Inferior parietal cortex (tissue), 1 donor: ENCODE results near the gene PPY.
"Not testable (repeated sequence)": the region's sequence is repeated elsewhere in the genome, so short reads cannot be mapped to it uniquely, and the experiment has no call there.

Experiments used
- DNase-seq: peaks from one replicate; pipeline ENCODE4 v3.0.0-alpha.2; 2016; ENCODE audit errors: extremely low spot score

PPY gene

GRCh38 chr17:43966276-43966675 is 24.0 kb upstream of the PPY start:
- DNase-seq: no peak

- DNase-seq: no peak
These were observed 20.2 kb upstream of the PPY start for GRCh38 chr17:43962479-43962878.

DNA sequence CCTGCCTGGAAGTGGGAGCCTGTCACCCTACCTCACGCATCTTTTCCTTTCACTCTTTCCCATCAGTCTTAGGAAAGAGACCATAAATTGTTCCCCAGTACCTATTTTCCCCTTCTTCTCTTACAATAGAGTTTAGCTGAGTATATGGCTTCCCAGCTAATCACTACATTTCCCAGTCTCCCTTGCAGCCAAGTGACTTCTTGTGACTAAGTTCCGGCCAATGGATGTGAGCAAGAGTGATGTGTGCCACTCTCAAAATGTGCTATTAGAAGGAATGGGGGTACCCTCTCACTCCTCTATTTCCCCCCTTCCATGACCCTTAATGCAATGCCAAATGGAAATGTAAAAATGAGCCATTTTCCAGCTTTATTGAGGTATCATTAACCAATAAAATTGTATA is 19.7 kb upstream of the PPY start:
- no peak for DNase-seq

DNA sequence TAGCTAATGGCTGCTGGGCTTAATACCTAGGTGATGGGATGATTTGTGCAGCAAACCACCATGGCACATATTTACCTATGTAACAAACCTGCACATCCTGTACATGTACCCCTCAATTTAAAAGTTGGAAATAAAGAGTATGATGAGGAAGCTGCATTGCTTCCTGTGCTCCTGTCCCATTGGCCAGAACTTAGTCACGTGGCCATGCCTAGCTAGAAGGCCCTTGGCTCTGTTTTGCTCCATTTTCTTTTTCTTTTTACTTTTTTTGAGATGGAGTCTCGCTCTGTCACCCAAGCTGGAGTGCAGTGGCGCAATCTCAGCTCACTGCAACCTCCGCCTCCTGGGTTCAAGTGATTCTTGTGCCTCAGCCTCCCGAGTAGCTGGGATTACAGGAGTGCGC is 19.0 kb upstream of the PPY start:
- DNase-seq: not testable (repeated sequence)

GRCh38 chr17:43958748-43959352 is 16.6 kb upstream of the PPY start:
- DNase-seq: no peak

DNA sequence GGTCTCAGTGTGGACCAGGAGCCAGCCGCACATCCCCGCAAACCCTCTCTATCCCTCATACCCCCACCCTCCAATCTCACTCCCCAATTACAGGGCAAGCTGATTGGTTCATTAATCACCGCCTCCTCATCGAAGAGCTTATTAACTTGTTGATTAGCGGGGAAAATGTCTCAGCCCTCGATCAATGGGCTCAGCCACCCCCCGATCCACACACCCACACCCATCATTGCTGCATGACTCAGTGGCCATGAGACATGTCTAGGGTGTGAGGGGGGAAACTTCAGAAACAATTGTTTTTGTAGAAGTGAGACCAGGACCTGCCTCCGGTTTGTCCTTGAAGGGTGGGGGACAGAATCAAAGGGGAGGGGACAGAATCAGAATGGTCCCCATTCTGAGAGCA is 13.9 kb upstream of the PPY start:
- DNase-seq: no peak

DNA sequence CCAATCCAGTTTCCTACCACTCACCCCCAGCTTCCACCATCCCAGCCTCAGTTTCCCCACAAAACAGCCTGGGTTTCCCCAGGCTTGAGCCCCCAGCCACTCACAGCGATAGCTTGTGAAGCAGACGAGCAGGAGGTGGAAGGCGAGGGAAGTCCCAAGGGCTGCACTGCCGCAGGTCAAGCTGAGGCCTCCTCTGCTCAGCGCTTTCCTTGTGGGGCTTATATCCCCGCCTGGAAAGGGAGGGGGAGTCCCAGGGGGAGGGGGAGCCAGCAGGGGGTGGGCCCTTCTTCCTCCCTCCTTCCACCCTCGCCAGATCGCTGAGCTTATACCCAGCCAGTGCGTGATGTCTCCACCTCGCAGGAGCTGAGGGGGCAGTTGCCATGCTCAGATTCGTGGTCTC is 11.5 kb upstream of the PPY start, which contains the start of gene PYY:
TSS of gene PYY (minus strand) at position 195 of the 400 bp plus-strand sequence. CDS start 457 bp downstream, outside the sequence.
- no peak for DNase-seq

- DNase-seq: no peak
These were observed 10.7 kb upstream of the PPY start for GRCh38 chr17:43952724-43953666.

- DNase-seq: no peak
These were observed 10.1 kb upstream of the PPY start for GRCh38 chr17:43952351-43952723.

- DNase-seq: no peak
These were observed 9.5 kb upstream of the PPY start for GRCh38 chr17:43951750-43952149.

- no peak for DNase-seq
These were observed 8.3 kb upstream of the PPY start for GRCh38 chr17:43950554-43950953.

- no peak for DNase-seq
These were observed 7.5 kb upstream of the PPY start for GRCh38 chr17:43949781-43950180.

GRCh38 chr17:43946781-43947180 is 4.5 kb upstream of the PPY start:
- no peak for DNase-seq

GRCh38 chr17:43945074-43945829 is 3.0 kb upstream of the PPY start:
- DNase-seq: no peak

GRCh38 chr17:43940630-43941029 is 1.6 kb downstream of the PPY start:
- no peak for DNase-seq

GRCh38 chr17:43939886-43940285 is 2.4 kb downstream of the PPY start:
- DNase-seq: no peak

GRCh38 chr17:43939452-43939851 is 2.8 kb downstream of the PPY start:
- not testable (repeated sequence) for DNase-seq

GRCh38 chr17:43938838-43939182 is 3.5 kb downstream of the PPY start:
- no peak for DNase-seq

GRCh38 chr17:43936434-43936833 is 5.8 kb downstream of the PPY start:
- DNase-seq: no peak

DNA sequence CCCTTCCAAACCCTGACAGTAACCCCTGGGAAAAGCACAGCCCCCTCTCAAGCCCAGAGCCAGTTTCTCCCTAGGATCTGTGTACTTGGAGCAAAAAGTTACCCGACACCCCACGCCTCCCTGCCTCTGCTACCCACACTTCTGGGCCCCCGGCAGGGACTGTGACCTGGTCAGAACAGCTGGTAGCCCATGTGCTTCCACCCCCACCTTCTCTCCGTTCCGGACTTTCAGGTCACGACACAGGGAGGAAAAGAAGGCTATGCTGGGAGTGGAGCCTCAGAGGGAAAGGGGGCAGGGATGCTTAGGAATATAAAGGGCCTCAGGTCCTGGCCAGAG is 6.4 kb downstream of the PPY start:
- no peak for DNase-seq

DNA sequence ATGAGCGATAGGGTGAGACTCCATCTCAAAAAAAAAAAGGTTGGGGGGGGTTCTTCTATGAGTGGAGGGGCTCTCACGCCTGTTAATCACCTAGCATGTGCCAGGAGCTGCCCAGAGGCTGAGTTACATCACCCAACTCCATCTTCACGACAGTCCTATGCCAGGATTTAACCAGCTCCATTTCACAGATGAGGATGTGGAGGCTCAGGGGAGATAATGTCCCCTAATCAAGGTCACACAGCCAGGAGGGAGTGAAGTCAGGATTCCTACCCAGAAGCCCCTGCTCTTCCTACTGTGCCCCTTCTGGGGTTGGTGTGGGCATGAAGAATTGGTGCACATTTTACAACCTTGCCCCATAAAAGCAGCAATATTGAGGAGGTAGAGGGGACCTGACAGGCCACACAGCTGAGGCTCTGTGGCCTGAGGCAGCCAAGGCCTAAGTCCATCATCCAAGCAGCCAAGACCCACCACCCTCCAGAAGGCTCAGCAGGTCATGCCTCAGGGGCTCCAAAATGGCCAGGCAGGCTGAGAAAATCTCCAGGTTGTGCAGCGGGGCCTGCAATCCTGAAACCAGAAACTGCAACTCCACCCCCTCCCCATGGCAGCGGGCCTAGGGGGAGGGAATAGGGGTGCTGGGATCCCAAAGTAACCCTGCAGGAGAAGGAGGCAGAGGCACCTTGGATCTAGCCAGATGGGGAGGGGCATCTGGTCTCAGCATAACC is 6.9 kb downstream of the PPY start:
- no peak for DNase-seq

DNA sequence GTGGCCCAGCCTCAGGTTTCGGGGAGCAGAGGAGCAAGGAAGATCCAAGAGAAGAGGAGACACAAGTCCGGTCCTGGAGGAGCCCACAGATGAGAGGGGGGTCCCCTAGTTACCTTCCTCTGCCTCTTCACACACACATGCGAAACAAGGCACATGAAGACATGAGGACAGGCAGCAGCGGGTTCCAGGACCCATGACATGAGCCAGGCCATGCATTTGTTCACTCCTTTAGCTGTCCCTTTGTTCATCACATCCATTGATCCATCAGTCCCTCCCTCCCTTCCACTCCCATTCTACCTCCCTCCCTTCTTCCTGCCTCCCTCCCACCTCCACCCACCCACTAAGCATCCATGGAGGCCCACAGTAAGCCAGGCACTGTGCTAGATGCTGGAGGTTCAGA is 9.4 kb downstream of the PPY start:
- no peak for DNase-seq
